Measurements from ENCODE around the gene ABCF1. TPM values are rescaled to one million over a fixed set of nuclear protein-coding genes. Genes with fewer than 3 reads are reported as not detected.

Gene ABCF1
- total and polyA plus RNA-seq, 2 of the 8 experiments (the other 6 are each of a cell fraction or from before 2014, with no cell fraction given) = 48.8 to 123 TPM

DNA sequence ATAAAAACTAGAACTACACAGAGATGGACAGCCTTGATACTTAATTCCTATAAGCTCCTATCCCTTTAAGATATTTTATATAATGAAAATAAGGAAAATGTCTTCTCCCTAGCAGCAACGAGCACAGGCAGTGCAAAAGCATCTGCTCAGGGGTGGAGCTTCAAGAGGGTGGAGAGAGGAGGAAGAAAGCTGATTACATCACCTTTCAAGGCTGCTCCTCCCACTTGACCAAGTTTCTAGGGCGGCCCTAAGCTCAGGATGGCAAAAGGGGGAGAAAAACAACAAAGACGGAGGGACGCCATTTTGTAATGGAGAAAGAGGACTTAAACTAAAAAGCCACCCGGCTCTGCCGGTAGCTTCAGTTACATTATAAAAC lies 43.6 kb downstream of the ABCF1 start (continued):
- TF ChIP-seq CHD2 (IDR thresholded peaks at IDR 0.05; ENCODE audit: low read length) (peak; percentile 5; the same call in 1 of the 2 replicates), CREB1 (IDR thresholded peaks at IDR 0.05) (0 out of 2 replicates have a peak, but pooled peaks have one; percentile 1)
- TF ChIP-seq, protein P1, sequence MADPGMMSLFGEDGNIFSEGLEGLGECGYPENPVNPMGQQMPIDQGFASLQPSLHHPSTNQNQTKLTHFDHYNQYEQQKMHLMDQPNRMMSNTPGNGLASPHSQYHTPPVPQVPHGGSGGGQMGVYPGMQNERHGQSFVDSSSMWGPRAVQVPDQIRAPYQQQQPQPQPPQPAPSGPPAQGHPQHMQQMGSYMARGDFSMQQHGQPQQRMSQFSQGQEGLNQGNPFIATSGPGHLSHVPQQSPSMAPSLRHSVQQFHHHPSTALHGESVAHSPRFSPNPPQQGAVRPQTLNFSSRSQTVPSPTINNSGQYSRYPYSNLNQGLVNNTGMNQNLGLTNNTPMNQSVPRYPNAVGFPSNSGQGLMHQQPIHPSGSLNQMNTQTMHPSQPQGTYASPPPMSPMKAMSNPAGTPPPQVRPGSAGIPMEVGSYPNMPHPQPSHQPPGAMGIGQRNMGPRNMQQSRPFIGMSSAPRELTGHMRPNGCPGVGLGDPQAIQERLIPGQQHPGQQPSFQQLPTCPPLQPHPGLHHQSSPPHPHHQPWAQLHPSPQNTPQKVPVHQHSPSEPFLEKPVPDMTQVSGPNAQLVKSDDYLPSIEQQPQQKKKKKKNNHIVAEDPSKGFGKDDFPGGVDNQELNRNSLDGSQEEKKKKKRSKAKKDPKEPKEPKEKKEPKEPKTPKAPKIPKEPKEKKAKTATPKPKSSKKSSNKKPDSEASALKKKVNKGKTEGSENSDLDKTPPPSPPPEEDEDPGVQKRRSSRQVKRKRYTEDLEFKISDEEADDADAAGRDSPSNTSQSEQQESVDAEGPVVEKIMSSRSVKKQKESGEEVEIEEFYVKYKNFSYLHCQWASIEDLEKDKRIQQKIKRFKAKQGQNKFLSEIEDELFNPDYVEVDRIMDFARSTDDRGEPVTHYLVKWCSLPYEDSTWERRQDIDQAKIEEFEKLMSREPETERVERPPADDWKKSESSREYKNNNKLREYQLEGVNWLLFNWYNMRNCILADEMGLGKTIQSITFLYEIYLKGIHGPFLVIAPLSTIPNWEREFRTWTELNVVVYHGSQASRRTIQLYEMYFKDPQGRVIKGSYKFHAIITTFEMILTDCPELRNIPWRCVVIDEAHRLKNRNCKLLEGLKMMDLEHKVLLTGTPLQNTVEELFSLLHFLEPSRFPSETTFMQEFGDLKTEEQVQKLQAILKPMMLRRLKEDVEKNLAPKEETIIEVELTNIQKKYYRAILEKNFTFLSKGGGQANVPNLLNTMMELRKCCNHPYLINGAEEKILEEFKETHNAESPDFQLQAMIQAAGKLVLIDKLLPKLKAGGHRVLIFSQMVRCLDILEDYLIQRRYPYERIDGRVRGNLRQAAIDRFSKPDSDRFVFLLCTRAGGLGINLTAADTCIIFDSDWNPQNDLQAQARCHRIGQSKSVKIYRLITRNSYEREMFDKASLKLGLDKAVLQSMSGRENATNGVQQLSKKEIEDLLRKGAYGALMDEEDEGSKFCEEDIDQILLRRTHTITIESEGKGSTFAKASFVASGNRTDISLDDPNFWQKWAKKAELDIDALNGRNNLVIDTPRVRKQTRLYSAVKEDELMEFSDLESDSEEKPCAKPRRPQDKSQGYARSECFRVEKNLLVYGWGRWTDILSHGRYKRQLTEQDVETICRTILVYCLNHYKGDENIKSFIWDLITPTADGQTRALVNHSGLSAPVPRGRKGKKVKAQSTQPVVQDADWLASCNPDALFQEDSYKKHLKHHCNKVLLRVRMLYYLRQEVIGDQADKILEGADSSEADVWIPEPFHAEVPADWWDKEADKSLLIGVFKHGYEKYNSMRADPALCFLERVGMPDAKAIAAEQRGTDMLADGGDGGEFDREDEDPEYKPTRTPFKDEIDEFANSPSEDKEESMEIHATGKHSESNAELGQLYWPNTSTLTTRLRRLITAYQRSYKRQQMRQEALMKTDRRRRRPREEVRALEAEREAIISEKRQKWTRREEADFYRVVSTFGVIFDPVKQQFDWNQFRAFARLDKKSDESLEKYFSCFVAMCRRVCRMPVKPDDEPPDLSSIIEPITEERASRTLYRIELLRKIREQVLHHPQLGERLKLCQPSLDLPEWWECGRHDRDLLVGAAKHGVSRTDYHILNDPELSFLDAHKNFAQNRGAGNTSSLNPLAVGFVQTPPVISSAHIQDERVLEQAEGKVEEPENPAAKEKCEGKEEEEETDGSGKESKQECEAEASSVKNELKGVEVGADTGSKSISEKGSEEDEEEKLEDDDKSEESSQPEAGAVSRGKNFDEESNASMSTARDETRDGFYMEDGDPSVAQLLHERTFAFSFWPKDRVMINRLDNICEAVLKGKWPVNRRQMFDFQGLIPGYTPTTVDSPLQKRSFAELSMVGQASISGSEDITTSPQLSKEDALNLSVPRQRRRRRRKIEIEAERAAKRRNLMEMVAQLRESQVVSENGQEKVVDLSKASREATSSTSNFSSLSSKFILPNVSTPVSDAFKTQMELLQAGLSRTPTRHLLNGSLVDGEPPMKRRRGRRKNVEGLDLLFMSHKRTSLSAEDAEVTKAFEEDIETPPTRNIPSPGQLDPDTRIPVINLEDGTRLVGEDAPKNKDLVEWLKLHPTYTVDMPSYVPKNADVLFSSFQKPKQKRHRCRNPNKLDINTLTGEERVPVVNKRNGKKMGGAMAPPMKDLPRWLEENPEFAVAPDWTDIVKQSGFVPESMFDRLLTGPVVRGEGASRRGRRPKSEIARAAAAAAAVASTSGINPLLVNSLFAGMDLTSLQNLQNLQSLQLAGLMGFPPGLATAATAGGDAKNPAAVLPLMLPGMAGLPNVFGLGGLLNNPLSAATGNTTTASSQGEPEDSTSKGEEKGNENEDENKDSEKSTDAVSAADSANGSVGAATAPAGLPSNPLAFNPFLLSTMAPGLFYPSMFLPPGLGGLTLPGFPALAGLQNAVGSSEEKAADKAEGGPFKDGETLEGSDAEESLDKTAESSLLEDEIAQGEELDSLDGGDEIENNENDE (IDR thresholded peaks at IDR 0.05; ENCODE audit: insufficient replicate concordance, low read length) = peak; percentile 84
- TF ChIP-seq, protein P2, sequence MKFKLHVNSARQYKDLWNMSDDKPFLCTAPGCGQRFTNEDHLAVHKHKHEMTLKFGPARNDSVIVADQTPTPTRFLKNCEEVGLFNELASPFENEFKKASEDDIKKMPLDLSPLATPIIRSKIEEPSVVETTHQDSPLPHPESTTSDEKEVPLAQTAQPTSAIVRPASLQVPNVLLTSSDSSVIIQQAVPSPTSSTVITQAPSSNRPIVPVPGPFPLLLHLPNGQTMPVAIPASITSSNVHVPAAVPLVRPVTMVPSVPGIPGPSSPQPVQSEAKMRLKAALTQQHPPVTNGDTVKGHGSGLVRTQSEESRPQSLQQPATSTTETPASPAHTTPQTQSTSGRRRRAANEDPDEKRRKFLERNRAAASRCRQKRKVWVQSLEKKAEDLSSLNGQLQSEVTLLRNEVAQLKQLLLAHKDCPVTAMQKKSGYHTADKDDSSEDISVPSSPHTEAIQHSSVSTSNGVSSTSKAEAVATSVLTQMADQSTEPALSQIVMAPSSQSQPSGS (IDR thresholded peaks at IDR 0.05; ENCODE audit: low read length) = peak; percentile 97; the same call in 1 of the 2 replicates
